LoVo (cell line): ENCODE measurements around the gene PRDX5.

ENCODE experiments used
- DNase-seq: peaks from one replicate; pipeline ENCODE4 v3.0.0-alpha.2; 2016; ENCODE audit warnings: low spot score

Gene PRDX5

DNA sequence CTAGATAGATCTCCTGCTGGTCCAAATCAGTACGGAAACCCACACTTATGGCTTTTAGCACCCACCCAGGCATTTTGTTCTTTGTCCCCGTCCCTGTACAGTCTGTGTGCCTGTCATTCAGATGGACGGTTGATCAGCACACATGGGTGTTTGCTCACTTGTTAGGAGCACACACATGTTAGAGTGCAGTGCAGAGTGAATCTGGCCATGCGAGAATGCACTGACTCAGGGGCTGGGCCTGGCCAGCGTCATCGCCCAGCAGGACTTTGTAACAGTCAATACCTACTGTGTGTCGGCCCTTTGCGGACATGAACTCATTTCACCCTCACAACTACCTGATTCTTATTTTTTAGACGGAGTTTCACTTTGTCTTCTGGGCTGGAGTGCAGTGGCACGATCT lies 44.4 kb downstream of the PRDX5 start:
- no peak for DNase-seq

DNA sequence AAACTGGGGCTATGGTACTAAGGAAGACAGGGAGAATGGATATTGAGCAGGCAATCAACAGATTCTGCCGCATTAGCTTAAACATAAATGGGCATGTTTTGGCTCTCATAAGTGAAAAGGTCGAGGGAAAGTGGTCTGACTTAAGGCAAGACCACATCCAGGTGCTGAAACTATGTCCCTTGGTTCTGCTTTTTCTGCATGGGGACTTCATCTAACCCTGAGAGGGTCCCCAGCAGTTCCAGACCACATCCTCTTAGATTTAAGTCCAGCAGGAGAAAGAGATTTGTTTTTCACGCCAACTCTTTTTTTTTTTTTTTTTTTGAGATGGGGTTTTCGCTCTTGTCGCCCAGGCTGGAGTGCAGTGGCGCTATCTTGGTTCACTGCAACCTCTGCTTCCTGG lies 46.5 kb downstream of the PRDX5 start:
- no peak for DNase-seq

DNA sequence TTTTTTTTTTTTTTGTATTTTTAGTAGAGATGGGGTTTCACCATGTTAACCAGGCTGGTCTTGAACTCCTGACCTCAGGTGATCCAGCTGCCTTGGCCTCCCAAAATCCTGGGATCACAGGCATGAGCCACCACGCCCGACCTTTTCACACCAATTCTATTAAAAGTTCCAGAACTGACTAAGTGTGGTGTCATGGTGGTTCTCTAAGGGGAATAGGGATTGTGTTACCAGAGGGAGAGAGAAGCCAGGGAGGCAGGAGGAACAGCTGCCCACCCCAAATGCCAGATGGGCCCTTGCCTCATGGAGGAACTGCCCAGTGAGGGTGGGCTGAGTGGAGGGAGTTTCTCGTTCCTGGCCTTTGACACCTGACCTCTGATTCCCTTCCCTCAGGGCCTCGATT lies 47.0 kb downstream of the PRDX5 start:
- DNase-seq = no peak

DNA sequence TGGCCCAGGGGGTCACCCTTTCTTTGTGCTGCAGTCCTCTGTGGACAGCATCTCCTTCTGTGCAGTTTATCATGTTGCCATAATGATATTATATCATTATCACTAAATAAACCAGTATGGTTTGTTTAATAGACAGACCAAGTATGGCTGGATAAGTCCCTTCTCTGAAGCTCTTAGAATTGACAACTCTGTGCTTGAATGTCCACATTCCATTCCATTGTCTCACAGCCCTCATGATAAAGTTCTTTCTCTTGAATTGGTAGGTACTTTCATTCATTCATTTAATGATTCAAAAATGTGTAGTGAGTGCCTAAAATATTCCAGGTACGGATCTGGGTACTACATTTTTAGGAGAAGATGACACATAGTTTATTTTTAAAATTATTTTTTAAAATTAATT lies 48.8 kb downstream of the PRDX5 start:
- no peak for DNase-seq

DNA sequence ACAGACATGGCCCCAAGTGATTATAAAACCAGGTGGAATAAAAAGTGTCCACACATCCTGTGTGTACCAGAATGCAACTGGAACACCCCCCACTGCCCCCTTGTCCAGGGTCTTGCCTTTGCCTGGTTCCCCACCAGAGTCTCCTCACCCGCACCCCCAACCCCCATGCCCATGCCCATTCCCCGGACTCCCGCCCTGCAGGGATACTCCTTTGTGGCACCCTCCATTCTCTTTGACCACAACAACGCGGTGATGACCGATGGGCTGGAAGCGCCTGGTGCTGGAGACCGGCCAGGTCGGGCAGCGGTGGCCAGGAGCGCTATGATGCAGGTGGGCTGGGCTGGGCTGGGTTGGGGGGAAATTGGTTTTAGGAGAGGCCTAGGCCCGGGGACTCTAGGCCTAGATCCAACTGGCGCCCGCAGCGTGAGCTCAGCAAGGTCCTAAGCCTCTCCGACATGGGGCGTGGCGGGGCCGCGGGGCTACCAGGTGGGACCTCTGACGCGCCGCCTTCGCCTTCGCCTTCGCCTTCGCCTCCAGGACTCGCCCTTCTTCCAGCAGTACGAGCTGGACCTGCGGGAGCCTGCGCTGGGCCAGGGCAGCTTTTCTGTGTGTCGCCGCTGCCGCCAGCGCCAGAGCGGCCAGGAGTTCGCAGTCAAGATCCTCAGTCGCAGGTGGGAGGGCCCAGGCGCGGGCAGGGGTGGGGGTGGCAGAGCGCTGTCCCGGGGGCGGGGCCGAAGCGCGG lies 50.2 kb downstream of the PRDX5 start:
- DNase-seq = no peak

DNA sequence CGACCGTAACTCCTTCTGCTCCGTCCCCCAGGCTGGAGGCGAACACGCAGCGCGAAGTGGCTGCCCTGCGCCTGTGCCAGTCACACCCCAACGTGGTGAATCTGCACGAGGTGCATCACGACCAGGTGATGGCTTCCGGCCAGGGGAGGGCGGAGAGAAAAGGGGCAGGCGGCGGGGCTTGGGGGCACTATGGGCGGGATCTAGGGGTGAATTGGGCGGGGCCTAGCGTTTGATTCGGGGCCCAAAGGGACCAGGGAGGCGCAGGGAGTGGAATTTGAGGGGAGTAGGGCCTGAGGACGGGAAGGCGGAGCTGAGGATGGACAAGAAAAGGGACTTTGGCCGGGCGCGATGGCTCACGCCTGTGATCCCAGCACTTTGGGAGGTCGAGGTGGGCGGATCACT lies 50.8 kb downstream of the PRDX5 start:
- DNase-seq = no peak

DNA sequence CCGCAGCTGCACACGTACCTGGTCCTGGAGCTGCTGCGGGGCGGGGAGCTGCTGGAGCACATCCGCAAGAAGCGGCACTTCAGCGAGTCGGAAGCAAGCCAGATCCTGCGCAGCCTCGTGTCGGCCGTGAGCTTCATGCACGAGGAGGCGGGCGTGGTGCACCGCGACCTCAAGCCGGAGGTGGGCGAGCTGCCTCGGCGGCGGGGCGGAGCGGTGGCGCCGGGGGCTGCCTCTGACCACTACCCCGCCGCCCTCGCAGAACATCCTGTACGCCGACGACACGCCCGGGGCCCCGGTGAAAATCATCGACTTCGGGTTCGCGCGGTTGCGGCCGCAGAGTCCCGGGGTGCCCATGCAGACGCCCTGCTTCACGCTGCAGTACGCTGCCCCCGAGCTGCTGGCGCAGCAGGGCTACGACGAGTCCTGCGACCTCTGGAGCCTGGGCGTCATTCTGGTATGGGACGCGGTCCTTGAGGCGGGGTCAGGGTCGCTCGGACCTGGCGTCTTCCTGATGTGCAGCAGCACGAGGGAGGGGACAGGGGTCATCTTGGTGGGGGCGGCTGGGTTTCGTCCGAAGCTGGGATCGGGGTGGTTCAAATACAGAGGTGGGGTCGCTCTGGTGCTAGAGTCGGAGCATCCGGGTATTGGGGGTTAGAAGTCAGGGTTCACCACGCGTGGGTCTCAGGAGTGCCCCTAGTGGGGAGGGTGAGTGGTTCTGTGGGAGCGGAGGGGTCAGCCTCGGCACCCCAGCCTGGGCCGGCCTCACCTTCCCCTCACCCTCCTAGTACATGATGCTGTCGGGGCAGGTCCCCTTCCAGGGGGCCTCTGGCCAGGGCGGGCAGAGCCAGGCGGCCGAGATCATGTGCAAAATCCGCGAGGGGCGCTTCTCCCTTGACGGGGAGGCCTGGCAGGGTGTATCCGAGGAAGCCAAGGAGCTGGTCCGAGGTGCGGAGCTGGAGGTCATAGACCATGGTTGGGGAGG lies 51.8 kb downstream of the PRDX5 start:
- no peak for DNase-seq

DNA sequence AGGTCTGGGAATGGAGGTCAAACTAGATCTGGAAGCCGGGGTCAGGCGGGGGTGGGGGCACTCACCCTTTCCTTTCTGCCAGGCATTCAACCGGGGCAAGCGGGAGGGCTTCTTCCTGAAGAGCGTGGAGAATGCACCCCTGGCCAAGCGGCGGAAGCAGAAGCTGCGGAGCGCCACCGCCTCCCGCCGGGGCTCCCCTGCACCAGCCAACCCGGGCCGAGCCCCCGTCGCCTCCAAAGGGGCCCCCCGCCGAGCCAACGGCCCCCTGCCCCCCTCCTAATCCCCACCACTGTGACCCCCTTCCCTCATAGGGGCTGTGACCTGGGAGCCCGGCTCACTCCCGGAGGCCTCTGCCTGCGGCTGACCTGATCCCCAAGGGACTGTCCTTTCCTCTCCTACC lies 53.3 kb downstream of the PRDX5 start:
- no peak for DNase-seq
